ENCODE data around the gene CCNI2.

The CCNI2 gene

DNA sequence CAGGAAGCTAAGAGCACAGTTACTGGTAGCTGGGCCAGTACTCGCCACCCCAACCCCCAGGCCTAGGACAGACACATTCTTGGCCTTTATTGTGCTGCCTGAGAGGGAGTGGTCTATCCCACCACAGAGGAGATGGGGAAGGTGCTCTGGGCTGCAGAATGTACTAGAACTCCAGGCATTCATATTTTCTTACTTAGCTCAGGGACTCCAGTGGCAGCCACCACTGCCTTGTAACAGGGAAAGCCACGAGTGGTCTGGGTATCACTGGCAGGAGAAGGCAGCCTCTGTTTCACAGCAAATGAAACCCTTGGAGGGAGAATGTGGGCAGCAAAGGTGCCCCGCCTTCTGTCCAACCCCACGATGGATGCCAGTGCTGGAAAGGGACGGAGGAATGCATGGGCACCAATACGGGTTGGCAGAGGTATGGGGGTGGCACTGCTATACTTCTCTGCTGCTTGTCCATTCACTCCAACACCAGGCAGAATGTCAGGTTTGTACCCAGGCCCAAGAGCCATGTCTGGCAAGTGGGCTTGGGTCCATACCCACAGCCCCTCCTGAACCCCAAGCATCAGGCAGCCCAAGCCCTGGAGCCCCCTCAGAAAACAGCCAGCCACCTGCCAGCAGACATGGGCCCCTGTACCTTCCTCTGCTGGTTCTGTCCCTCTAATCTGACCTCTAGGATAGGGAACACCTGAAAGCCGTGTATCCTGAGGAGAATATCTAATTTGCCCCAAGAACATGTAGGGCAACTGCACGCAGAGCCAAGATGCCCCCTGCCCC is 25.3 kb downstream of the CCNI2 start:
- DNase-seq (ENCODE audit: low read depth), result no peak
- TF ChIP-seq, protein P1, sequence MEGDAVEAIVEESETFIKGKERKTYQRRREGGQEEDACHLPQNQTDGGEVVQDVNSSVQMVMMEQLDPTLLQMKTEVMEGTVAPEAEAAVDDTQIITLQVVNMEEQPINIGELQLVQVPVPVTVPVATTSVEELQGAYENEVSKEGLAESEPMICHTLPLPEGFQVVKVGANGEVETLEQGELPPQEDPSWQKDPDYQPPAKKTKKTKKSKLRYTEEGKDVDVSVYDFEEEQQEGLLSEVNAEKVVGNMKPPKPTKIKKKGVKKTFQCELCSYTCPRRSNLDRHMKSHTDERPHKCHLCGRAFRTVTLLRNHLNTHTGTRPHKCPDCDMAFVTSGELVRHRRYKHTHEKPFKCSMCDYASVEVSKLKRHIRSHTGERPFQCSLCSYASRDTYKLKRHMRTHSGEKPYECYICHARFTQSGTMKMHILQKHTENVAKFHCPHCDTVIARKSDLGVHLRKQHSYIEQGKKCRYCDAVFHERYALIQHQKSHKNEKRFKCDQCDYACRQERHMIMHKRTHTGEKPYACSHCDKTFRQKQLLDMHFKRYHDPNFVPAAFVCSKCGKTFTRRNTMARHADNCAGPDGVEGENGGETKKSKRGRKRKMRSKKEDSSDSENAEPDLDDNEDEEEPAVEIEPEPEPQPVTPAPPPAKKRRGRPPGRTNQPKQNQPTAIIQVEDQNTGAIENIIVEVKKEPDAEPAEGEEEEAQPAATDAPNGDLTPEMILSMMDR (IDR thresholded peaks at IDR 0.05; ENCODE audit: insufficient read depth, low read depth, low read length, missing control alignments), result no peak
- H3K4me3 ChIP-seq (ENCODE audit: low read depth, low read length), result no peak overlapping the region

- DNase-seq (ENCODE audit: low read depth), result no peak
- no peak overlapping the region for H3K4me3 ChIP-seq (ENCODE audit: low read depth, low read length)
- TF ChIP-seq, protein P1 (IDR thresholded peaks at IDR 0.05; ENCODE audit: insufficient read depth, low read depth, low read length, missing control alignments), result no peak
Measured at GRCh38 chr5:132773114-132773513, 25.9 kb downstream of the CCNI2 start.

- H3K4me3 ChIP-seq (ENCODE audit: low read depth, low read length), result no peak overlapping the region
- TF ChIP-seq, protein P1 (IDR thresholded peaks at IDR 0.05; ENCODE audit: insufficient read depth, low read depth, low read length, missing control alignments), result no peak
- DNase-seq (ENCODE audit: low read depth), result no peak
Measured at GRCh38 chr5:132773601-132774355, 26.6 kb downstream of the CCNI2 start.

DNA sequence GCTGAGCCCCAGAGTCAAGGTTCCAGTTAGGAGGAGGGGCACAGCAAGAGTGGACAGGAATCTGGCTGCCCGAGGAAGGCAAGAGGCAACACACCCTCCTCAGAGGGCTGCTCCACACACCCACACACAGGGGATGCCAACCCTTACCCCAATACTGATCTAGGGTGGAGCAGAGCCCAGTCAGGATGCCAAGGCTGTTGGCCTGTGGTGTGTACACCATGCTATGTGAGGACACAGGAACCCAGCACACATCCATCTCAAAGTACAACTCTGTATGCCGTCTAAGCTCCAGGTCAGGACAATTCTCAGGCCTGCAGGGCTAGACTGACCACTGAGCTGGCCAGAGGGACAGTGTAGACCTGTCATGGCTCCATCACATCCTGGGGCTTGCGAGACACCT is 27.2 kb downstream of the CCNI2 start:
- TF ChIP-seq, protein P1 (IDR thresholded peaks at IDR 0.05; ENCODE audit: insufficient read depth, low read depth, low read length, missing control alignments), result no peak
- no peak overlapping the region for H3K4me3 ChIP-seq (ENCODE audit: low read depth, low read length)

DNA sequence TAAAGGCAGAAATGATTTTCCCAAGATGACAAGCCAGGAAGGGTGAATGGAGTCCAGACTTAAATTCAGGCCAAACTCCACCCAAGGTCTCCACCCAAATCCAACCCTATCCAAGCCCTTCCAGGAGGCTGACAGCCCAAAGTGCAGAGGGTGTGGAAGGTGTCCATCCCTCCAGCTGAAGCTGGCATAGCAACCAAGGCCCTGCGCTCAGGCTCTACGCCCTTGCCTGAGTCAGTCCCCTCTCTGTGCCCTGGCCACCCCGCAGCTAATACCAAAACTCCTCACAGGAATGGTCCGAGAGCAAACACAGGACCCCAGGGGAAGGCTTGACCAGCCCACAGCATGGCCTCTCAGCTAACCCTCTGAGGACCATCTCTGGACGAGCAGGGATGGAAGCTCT is 27.7 kb downstream of the CCNI2 start:
- H3K4me3 ChIP-seq (ENCODE audit: low read depth, low read length), result no peak overlapping the region
- TF ChIP-seq, protein P1 (IDR thresholded peaks at IDR 0.05; ENCODE audit: insufficient read depth, low read depth, low read length, missing control alignments), result no peak
- DNase-seq (ENCODE audit: low read depth), result no peak

More for the DNA sequence above, 27.2 kb downstream of the CCNI2 start:
- no peak for DNase-seq (ENCODE audit: low read depth)

DNA sequence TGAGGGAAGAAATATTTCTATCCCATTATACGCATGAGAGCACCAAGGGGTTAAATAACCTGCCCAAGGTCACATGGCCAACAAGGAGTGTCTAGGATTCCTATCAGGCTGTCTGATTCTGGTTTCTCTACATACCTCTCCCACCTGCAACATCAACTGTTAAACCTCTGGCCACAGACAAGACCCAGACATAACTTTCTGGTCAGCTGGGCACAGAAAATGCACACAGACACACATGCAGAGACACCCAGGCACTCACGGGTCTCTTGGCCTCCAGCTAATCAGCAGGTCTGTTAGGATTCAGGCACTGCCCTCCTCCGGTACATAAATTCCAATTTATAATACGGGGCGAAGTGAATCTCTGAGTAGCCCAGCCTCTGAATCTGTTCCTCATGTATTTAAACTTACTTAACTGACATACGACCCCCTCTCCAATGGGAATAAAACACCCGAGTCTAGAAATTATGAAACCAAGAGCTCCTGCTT is 28.3 kb downstream of the CCNI2 start:
- TF ChIP-seq, protein P1 (IDR thresholded peaks at IDR 0.05; ENCODE audit: insufficient read depth, low read depth, low read length, missing control alignments), result no peak
- H3K4me3 ChIP-seq (ENCODE audit: low read depth, low read length), result no peak overlapping the region
- no peak for DNase-seq (ENCODE audit: low read depth)
